Thymus (tissue), 14 donors: ENCODE data around the gene GAGE12C. TPM values are rescaled to one million over a fixed set of nuclear protein-coding genes. Genes with fewer than 3 reads are reported as not detected.
"Not testable (repeated sequence)": the region's sequence is repeated elsewhere in the genome, so short reads cannot be mapped to it uniquely, and the experiment has no call there.

Experiments
- DNase-seq, 9 donors: peaks; one replicate each; pipeline ENCODE4 v3.0.0-alpha.2; 2013; ENCODE audit warnings: low spot score in 9 of 9, low read depth in 6 of 9, missing footprints in 1 of 9
- H3K27ac ChIP-seq, 2 donors: one replicate each; pipeline ENCODE4 v1.5.1; 2013; ENCODE audit warnings: control low read depth in 1 of 2, low read depth in 1 of 2, low read length in 1 of 2, mild to moderate bottlenecking in 1 of 2, moderate library complexity in 1 of 2
- H3K27me3 ChIP-seq, 2 donors: one replicate each; pipeline ENCODE4 v1.5.1; 2013; ENCODE audit warnings: low read length in 1 of 2; ENCODE audit not compliant: control insufficient read depth in 2 of 2, insufficient read depth in 1 of 2
- H3K36me3 ChIP-seq, 2 donors: one replicate each; pipeline ENCODE4 v1.5.1; 2013; ENCODE audit warnings: low read length in 1 of 2, mild to moderate bottlenecking in 1 of 2, moderate library complexity in 1 of 2; ENCODE audit not compliant: control insufficient read depth in 2 of 2, insufficient read depth in 2 of 2
- H3K4me1 ChIP-seq, 2 donors: one replicate each; pipeline ENCODE4 v1.5.1; 2013; ENCODE audit warnings: low read length in 2 of 2; ENCODE audit not compliant: control insufficient read depth in 2 of 2, insufficient read depth in 2 of 2
- H3K4me3 ChIP-seq, 2 donors: one replicate each; pipeline ENCODE4 v1.5.1; 2013; ENCODE audit warnings: low read length in 2 of 2, control low read depth in 1 of 2, mild to moderate bottlenecking in 1 of 2
- H3K9me3 ChIP-seq, 2 donors: one replicate each; pipeline ENCODE4 v1.5.1; 2013; ENCODE audit warnings: low read length in 1 of 2, mild to moderate bottlenecking in 1 of 2; ENCODE audit not compliant: control insufficient read depth in 2 of 2, insufficient read depth in 1 of 2
- WGBS: extraction: QIAGEN DNeasy Blood & Tissue Kit; methylation state at CpG from one replicate; pipeline ENCODE4 v1.1.7; 2013; 5-methylcytosine and 5-hydroxymethylcytosine counted together
- long read RNA-seq, 10 donors: transcript quantifications; one replicate each; lab custom pipeline, GENCODE V29; 2026
- polyA plus RNA-seq: library from polyadenylated mRNA; stranded (reverse); fragments of 200-250 nt; gene quantifications from one replicate; pipeline ENCODE4 v1.2.3, GENCODE V29; 2013
- total RNA-seq: library from RNA; stranded (reverse); fragments of 120-200 nt; gene quantifications from one replicate; pipeline ENCODE4 v1.2.4, GENCODE V29; 2013
- donor health status: healthy.

GAGE12C gene
- total RNA-seq (not detected), polyA plus RNA-seq (not detected)
- long read RNA-seq, donor 1, result 0 reads
- long read RNA-seq, donor 2, result 0 reads
- long read RNA-seq, donor 3, result 0 reads
- long read RNA-seq, donor 4, result 0 reads
- long read RNA-seq, donor 5, result 0 reads
- long read RNA-seq, donor 6, result 0 reads
- long read RNA-seq, donor 7, result 0 reads
- long read RNA-seq, donor 8, result 0 reads
- long read RNA-seq, donor 9, result 0 reads
- long read RNA-seq, donor 10, result 0 reads

GRCh38 chrX:49531877-49532276 lies at the start of gene GAGE12C:
TSS of gene GAGE12C (plus strand) at chrX:49532177. CDS start at chrX:49533332, 1,155 bp downstream.
- DNase-seq, H3K4me1 ChIP-seq, H3K9me3 ChIP-seq, H3K27me3 ChIP-seq, H3K27ac ChIP-seq, H3K36me3 ChIP-seq, H3K4me3 ChIP-seq: not testable (repeated sequence)
- no CpG with 5 or more reads among the region's 16 CpGs for WGBS

- WGBS, result no CpG with 5 or more reads among the region's 16 CpGs
- H3K27ac ChIP-seq, H3K36me3 ChIP-seq, H3K4me1 ChIP-seq, H3K9me3 ChIP-seq, DNase-seq, H3K27me3 ChIP-seq, H3K4me3 ChIP-seq: not testable (repeated sequence)
Measured at GRCh38 chrX:49541433-49541832, 9.5 kb downstream of the GAGE12C start, which contains the start of gene GAGE12D. TSS of gene GAGE12D (plus strand) at chrX:49541733. CDS start at chrX:49542888, 1,155 bp downstream.

DNA sequence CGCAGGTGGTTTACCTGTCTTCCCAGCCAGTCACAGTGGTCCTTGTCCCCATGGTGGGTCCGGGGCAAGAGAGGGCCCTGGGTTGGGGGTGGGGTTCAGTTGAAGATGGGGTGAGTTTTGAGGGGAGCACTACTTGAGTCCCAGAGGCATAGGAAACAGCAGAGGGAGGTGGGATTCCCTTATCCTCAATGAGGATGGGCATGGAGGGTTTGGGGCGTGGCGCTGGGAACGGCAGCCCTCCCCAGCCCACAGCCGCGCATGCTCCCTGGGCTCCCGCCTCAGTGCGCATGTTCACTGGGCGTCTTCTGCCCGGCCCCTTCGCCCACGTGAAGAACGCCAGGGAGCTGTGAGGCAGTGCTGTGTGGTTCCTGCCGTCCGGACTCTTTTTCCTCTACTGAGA lies 19.0 kb downstream of the GAGE12C start, which contains the start of gene GAGE12E:
TSS of gene GAGE12E (plus strand) at position 301 of the 400 bp plus-strand sequence. CDS start 1,155 bp downstream, outside the sequence.
- not testable (repeated sequence) for H3K27me3 ChIP-seq, H3K4me1 ChIP-seq, H3K27ac ChIP-seq, H3K36me3 ChIP-seq, H3K9me3 ChIP-seq, H3K4me3 ChIP-seq, DNase-seq
- WGBS, result no CpG with 5 or more reads among the region's 16 CpGs

DNA sequence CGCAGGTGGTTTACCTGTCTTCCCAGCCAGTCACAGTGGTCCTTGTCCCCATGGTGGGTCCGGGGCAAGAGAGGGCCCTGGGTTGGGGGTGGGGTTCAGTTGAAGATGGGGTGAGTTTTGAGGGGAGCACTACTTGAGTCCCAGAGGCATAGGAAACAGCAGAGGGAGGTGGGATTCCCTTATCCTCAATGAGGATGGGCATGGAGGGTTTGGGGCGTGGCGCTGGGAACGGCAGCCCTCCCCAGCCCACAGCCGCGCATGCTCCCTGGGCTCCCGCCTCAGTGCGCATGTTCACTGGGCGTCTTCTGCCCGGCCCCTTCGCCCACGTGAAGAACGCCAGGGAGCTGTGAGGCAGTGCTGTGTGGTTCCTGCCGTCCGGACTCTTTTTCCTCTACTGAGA lies 28.6 kb downstream of the GAGE12C start, which contains the start of gene GAGE12F:
TSS of gene GAGE12F (plus strand) at position 301 of the 400 bp plus-strand sequence. CDS start 1,155 bp downstream, outside the sequence.
- H3K9me3 ChIP-seq, H3K4me1 ChIP-seq, H3K27me3 ChIP-seq, H3K27ac ChIP-seq, DNase-seq, H3K4me3 ChIP-seq, H3K36me3 ChIP-seq: not testable (repeated sequence)
- WGBS, result no CpG with 5 or more reads among the region's 16 CpGs

- H3K4me3 ChIP-seq, H3K9me3 ChIP-seq, H3K4me1 ChIP-seq, DNase-seq, H3K36me3 ChIP-seq, H3K27ac ChIP-seq, H3K27me3 ChIP-seq: not testable (repeated sequence)
- no CpG with 5 or more reads among the region's 11 CpGs for WGBS
Measured at GRCh38 chrX:49568728-49569127, 36.8 kb downstream of the GAGE12C start.

DNA sequence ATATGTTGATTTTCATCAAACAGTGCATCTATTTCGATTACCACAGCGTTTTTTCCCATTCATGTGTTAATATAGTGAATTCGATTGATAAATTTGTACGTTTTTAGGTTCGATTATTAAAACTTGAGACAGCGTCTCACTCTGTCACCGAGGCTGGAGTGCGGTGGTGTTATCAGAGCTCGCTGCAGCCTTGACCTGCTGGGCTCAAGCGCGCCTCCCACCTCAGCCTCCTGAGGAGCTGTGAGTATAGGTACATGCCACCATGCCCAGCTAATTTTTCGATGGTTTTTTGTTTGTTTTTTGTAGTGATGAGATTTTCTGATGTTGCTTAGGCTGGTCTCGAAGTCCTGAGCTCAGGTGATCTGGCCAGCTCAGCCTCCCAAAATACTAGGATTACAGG lies 37.2 kb downstream of the GAGE12C start:
- not testable (repeated sequence) for H3K9me3 ChIP-seq, H3K4me3 ChIP-seq, H3K27ac ChIP-seq, H3K4me1 ChIP-seq, DNase-seq, H3K36me3 ChIP-seq, H3K27me3 ChIP-seq
- no CpG with 5 or more reads among the region's 13 CpGs for WGBS

DNA sequence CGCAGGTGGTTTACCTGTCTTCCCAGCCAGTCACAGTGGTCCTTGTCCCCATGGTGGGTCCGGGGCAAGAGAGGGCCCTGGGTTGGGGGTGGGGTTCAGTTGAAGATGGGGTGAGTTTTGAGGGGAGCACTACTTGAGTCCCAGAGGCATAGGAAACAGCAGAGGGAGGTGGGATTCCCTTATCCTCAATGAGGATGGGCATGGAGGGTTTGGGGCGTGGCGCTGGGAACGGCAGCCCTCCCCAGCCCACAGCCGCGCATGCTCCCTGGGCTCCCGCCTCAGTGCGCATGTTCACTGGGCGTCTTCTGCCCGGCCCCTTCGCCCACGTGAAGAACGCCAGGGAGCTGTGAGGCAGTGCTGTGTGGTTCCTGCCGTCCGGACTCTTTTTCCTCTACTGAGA lies 38.1 kb downstream of the GAGE12C start, which contains the start of gene GAGE12G:
TSS of gene GAGE12G (plus strand) at position 301 of the 400 bp plus-strand sequence. CDS start 1,155 bp downstream, outside the sequence.
- DNase-seq, H3K27ac ChIP-seq, H3K9me3 ChIP-seq, H3K27me3 ChIP-seq, H3K4me1 ChIP-seq, H3K4me3 ChIP-seq, H3K36me3 ChIP-seq: not testable (repeated sequence)
- whole genome bisulfite sequencing, result no CpG with 5 or more reads among the region's 16 CpGs

GRCh38 chrX:49579649-49580048 lies 47.7 kb downstream of the GAGE12C start, which contains the start of gene GAGE12H:
TSS of gene GAGE12H (plus strand) at chrX:49579949. CDS start at chrX:49581104, 1,155 bp downstream.
- H3K4me1 ChIP-seq, H3K27ac ChIP-seq, H3K4me3 ChIP-seq, H3K27me3 ChIP-seq, H3K36me3 ChIP-seq, H3K9me3 ChIP-seq, DNase-seq: not testable (repeated sequence)
- WGBS, result no CpG with 5 or more reads among the region's 16 CpGs
